Osteoblast (primary cell): Measurements from ENCODE around the gene ERC1. TPM values are rescaled to one million over a fixed set of nuclear protein-coding genes. Genes with fewer than 3 reads are reported as not detected.
"Not testable (repeated sequence)": the region's sequence is repeated elsewhere in the genome, so short reads cannot be mapped to it uniquely, and the experiment has no call there.

Source experiments
- DNase-seq: peaks from one replicate; pipeline ENCODE4 v3.0.0; 2011; ENCODE audit warnings: low spot score, mixed read lengths; ENCODE audit not compliant: insufficient read length; ENCODE audit errors: missing footprints
- H2AFZ ChIP-seq: 2 replicates; pipeline ENCODE4 v1.6.0; 2011; ENCODE audit warnings: mild to moderate bottlenecking, low read length
- H3K27ac ChIP-seq: 2 replicates; pipeline ENCODE4 v1.5.1; 2011; ENCODE audit warnings: mild to moderate bottlenecking, low read depth, low read length, moderate library complexity
- H3K27me3 ChIP-seq: 2 replicates; pipeline ENCODE4 v1.6.0; 2012; ENCODE audit warnings: mild to moderate bottlenecking, control low read depth, inconsistent platforms, low read length, moderate library complexity; ENCODE audit not compliant: insufficient read depth
- H3K36me3 ChIP-seq: 2 replicates; pipeline ENCODE4 v1.5.1; 2011; ENCODE audit warnings: mild to moderate bottlenecking, low read length, control low read depth, moderate library complexity; ENCODE audit not compliant: insufficient read depth
- H3K4me1 ChIP-seq: 2 replicates; pipeline ENCODE4 v1.5.1; 2011; ENCODE audit warnings: mild to moderate bottlenecking, low read length, control low read depth, moderate library complexity; ENCODE audit not compliant: insufficient read depth
- H3K4me2 ChIP-seq: 2 replicates; pipeline ENCODE4 v1.6.0; 2011; ENCODE audit warnings: mild to moderate bottlenecking, low read length; ENCODE audit not compliant: insufficient read depth
- H3K4me3 ChIP-seq: fragments of 200-600 bp; sonication (generic); 3 replicates; pipeline ENCODE4 v1.5.1; 2012; ENCODE audit warnings: mild to moderate bottlenecking, low read length, inconsistent platforms; ENCODE audit not compliant: insufficient read depth
- H3K79me2 ChIP-seq: 2 replicates; pipeline ENCODE4 v1.6.0; 2012; ENCODE audit warnings: mild to moderate bottlenecking, low read length, control low read depth, inconsistent platforms; ENCODE audit not compliant: insufficient read depth
- H3K9me3 ChIP-seq: 2 replicates; pipeline ENCODE4 v1.5.1; 2011; ENCODE audit warnings: low read depth, low read length, control low read depth
- H4K20me1 ChIP-seq: 2 replicates; pipeline ENCODE4 v1.6.0; 2012; ENCODE audit warnings: mild to moderate bottlenecking, low read length, control low read depth; ENCODE audit not compliant: insufficient read depth
- CTCF ChIP-seq: IDR thresholded peaks from 2 replicates; pipeline ENCODE4 v1.5.1; 2011; ENCODE audit warnings: mild to moderate bottlenecking, low read depth, low read length, moderate library complexity; ENCODE audit errors: extremely low read depth
- total RNA-seq: library from RNA; depleted of rRNA; stranded (reverse); fragments of >200 nt; gene quantifications from 2 replicates; pipeline ENCODE4 v1.2.3, GENCODE V29; 2012

ERC1 gene
- total RNA-seq, 1 donor = 36.2 TPM

- Histone ChIP-seq H3K27me3 (no peaks in the 10 kb centered on the region), H3K79me2 (peaks cover 75% of the 10 kb centered on the region), H4K20me1 (peaks cover 22% of the 10 kb centered on the region), H3K27ac (no peak overlapping the region), H3K4me1 (peaks cover 37% of the 10 kb centered on the region), H3K4me3 (peak overlapping the region; percentile 88), H3K9me3 (no peaks in the 10 kb centered on the region), H3K36me3 (no peaks in the 10 kb centered on the region), H3K4me2 (peak overlapping the region; percentile 78), H2AFZ (no peak overlapping the region)
- peak; percentile 66 for DNase-seq
- TF ChIP-seq CTCF = no peak
These were observed 1.6 kb downstream of the ERC1 start for GRCh38 chr12:992647-993046.

- Histone ChIP-seq H3K4me1 (peaks cover 21% of the 10 kb centered on the region), H3K4me3 (no peak overlapping the region), H2AFZ (no peak overlapping the region), H3K4me2 (no peak overlapping the region), H4K20me1 (peaks cover 35% of the 10 kb centered on the region), H3K36me3 (no peaks in the 10 kb centered on the region), H3K9me3 (no peaks in the 10 kb centered on the region), H3K79me2 (peaks cover 91% of the 10 kb centered on the region), H3K27me3 (no peaks in the 10 kb centered on the region), H3K27ac (no peak overlapping the region)
- TF ChIP-seq CTCF = no peak
- no peak for DNase-seq
These were observed 5.9 kb downstream of the ERC1 start for GRCh38 chr12:996881-997280.

- TF ChIP-seq CTCF = no peak
- Histone ChIP-seq H3K36me3 (no peaks in the 10 kb centered on the region), H3K4me2 (no peak overlapping the region), H2AFZ (no peak overlapping the region), H3K4me1 (peaks cover 16% of the 10 kb centered on the region), H3K27me3 (no peaks in the 10 kb centered on the region), H3K27ac (no peak overlapping the region), H4K20me1 (peaks cover 35% of the 10 kb centered on the region), H3K4me3 (no peak overlapping the region), H3K79me2 (peaks cover 90% of the 10 kb centered on the region), H3K9me3 (no peaks in the 10 kb centered on the region)
- no peak for DNase-seq
These were observed 6.5 kb downstream of the ERC1 start for GRCh38 chr12:997505-997904.

- Histone ChIP-seq H3K27ac (no peak overlapping the region), H4K20me1 (peaks cover 29% of the 10 kb centered on the region), H2AFZ (no peak overlapping the region), H3K4me3 (no peak overlapping the region), H3K4me1 (peaks cover 11% of the 10 kb centered on the region), H3K4me2 (no peak overlapping the region), H3K9me3 (no peaks in the 10 kb centered on the region), H3K79me2 (peaks cover 90% of the 10 kb centered on the region), H3K27me3 (no peaks in the 10 kb centered on the region), H3K36me3 (no peaks in the 10 kb centered on the region)
- no peak for TF ChIP-seq CTCF
- no peak for DNase-seq
These were observed 7.2 kb downstream of the ERC1 start for GRCh38 chr12:998020-998874.

- H3K4me2 ChIP-seq, H3K27ac ChIP-seq, H3K36me3 ChIP-seq, H2AFZ ChIP-seq, H3K9me3 ChIP-seq, H3K4me3 ChIP-seq, DNase-seq, H3K27me3 ChIP-seq: not testable (repeated sequence)
- Histone ChIP-seq H4K20me1 (peaks cover 31% of the 10 kb centered on the region), H3K4me1 (peaks cover 11% of the 10 kb centered on the region), H3K79me2 (peaks cover 88% of the 10 kb centered on the region)
These were observed 8.7 kb downstream of the ERC1 start for GRCh38 chr12:999736-1000135.
